ENCODE measurements around the gene MACROD2. TPM values are rescaled to one million over a fixed set of nuclear protein-coding genes. Genes with fewer than 3 reads are reported as not detected.

The MACROD2 gene
- total and polyA plus RNA-seq, 2 experiments from 2014 or later = 2.8 to 4.3 TPM

- H3K27ac Mint-ChIP-seq = no peak overlapping the region
- ATAC-seq = no peak
- TF ChIP-seq CREB1 (CRISPR knock-in tag; IDR thresholded peaks at IDR 0.05; ENCODE audit: low read depth) = no peak
- TF ChIP-seq JUNB (IDR thresholded peaks at IDR 0.05; ENCODE audit: unreplicated experiment) = no peak
- TF ChIP-seq, protein P1, sequence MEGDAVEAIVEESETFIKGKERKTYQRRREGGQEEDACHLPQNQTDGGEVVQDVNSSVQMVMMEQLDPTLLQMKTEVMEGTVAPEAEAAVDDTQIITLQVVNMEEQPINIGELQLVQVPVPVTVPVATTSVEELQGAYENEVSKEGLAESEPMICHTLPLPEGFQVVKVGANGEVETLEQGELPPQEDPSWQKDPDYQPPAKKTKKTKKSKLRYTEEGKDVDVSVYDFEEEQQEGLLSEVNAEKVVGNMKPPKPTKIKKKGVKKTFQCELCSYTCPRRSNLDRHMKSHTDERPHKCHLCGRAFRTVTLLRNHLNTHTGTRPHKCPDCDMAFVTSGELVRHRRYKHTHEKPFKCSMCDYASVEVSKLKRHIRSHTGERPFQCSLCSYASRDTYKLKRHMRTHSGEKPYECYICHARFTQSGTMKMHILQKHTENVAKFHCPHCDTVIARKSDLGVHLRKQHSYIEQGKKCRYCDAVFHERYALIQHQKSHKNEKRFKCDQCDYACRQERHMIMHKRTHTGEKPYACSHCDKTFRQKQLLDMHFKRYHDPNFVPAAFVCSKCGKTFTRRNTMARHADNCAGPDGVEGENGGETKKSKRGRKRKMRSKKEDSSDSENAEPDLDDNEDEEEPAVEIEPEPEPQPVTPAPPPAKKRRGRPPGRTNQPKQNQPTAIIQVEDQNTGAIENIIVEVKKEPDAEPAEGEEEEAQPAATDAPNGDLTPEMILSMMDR (conservative IDR thresholded peaks at IDR 0.05; ENCODE audit: low read depth in 2 of 2) = no peak
- TF ChIP-seq POLR2AphosphoS5 (IDR thresholded peaks at IDR 0.05; ENCODE audit: low read depth) = no peak
- TF ChIP-seq ZNF331 (CRISPR knock-in tag; IDR thresholded peaks at IDR 0.05; ENCODE audit: low read depth) = no peak
- TF ChIP-seq NANOG (IDR thresholded peaks at IDR 0.05; ENCODE audit: borderline replicate concordance) = no peak
- TF ChIP-seq ZNF114 (CRISPR knock-in tag; IDR thresholded peaks at IDR 0.05) = no peak
- no peak for TF ChIP-seq EZH2 (IDR thresholded peaks at IDR 0.05; ENCODE audit: low read depth, unreplicated experiment)
- TF ChIP-seq EZH2phosphoT487 (IDR thresholded peaks at IDR 0.05; ENCODE audit: unreplicated experiment) = no peak
- TF ChIP-seq REST (IDR thresholded peaks at IDR 0.05; ENCODE audit: unreplicated experiment) = no peak
Observed at GRCh38 chr20:15795305-15796019, 1800.1 kb downstream of the MACROD2 start.

More at GRCh38 chr20:15795305-15796019, 1800.1 kb downstream of the MACROD2 start:
- H3K9me3 Mint-ChIP-seq = no peaks in the 10 kb centered on the region
- no peaks in the 10 kb centered on the region; the same call in 2 of the 3 replicates for H3K36me3 Mint-ChIP-seq (ENCODE audit: low read depth)
- H3K4me3 ChIP-seq = no peak overlapping the region
- H4K20me1 ChIP-seq (replicated peaks; ENCODE audit: insufficient read depth) = no peaks in the 10 kb centered on the region
- no peak overlapping the region for H3K4me2 ChIP-seq
- H3K27me3 ChIP-seq (ENCODE audit: insufficient read depth) = no peaks in the 10 kb centered on the region
- H2AFZ ChIP-seq = no peak overlapping the region
- no peaks in the 10 kb centered on the region for H3K79me2 ChIP-seq (replicated peaks; ENCODE audit: insufficient read depth)
- no peak overlapping the region for H3K27ac ChIP-seq (ENCODE audit: low read depth)
- H3K27me3 Mint-ChIP-seq (ENCODE audit: insufficient read depth, low read depth, poor library complexity) = no peaks in the 10 kb centered on the region
- no peak overlapping the region for H3K4me3 Mint-ChIP-seq
- no peak for DNase-seq (ENCODE audit: low spot score)
- H3K9me2 ChIP-seq (ENCODE audit: insufficient read depth) = peaks cover 3% of the 10 kb centered on the region; the same call in 1 of the 2 replicates
- H3K4me1 Mint-ChIP-seq = peaks cover 16% of the 10 kb centered on the region
- H3K4me1 ChIP-seq (ENCODE audit: insufficient read depth) = peaks cover 8% of the 10 kb centered on the region
- H3F3A ChIP-seq (replicated peaks; ENCODE audit: low read depth) = no peaks in the 10 kb centered on the region
- no peaks in the 10 kb centered on the region for H3K36me3 ChIP-seq (ENCODE audit: insufficient read depth)

All from GM23338 (cell line).